GM18907 (cell line): ENCODE measurements around the gene CNN2.

Source experiments
- ATAC-seq: cut with Tn5 transposase; IDR thresholded peaks from one replicate; pipeline ENCODE4 v1.9.1; 2021; ENCODE audit warnings: mild to moderate bottlenecking, moderate library complexity; ENCODE audit not compliant: unreplicated experiment

The CNN2 gene

GRCh38 chr19:1080360-1081161 is 54.2 kb downstream of the CNN2 start:
- ATAC-seq = no peak

- ATAC-seq = no peak
These were observed 55.1 kb downstream of the CNN2 start for GRCh38 chr19:1081301-1082164.

- ATAC-seq = no peak
These were observed 55.9 kb downstream of the CNN2 start for GRCh38 chr19:1082165-1082927.

GRCh38 chr19:1082928-1083816 is 56.8 kb downstream of the CNN2 start:
- ATAC-seq = no peak

- ATAC-seq = no peak
These were observed 57.8 kb downstream of the CNN2 start for GRCh38 chr19:1084024-1084868.

GRCh38 chr19:1085053-1085658 is 58.7 kb downstream of the CNN2 start:
- no peak for ATAC-seq

GRCh38 chr19:1085676-1086442 is 59.5 kb downstream of the CNN2 start:
- ATAC-seq = no peak

- ATAC-seq = no peak
These were observed 60.2 kb downstream of the CNN2 start for GRCh38 chr19:1086613-1087012.

- ATAC-seq = no peak
These were observed 61.5 kb downstream of the CNN2 start for GRCh38 chr19:1087813-1088415.

- ATAC-seq = no peak
These were observed 62.1 kb downstream of the CNN2 start for GRCh38 chr19:1088416-1089010.
